Ishikawa (cell line): ENCODE measurements around the gene TUBGCP3.

Experiments
- EGR1 ChIP-seq: IDR thresholded peaks from 2 replicates; pipeline ENCODE4 v1.6.1; 2012
- RAD21 ChIP-seq: IDR thresholded peaks from 2 replicates; pipeline ENCODE4 v1.6.1; 2012; ENCODE audit warnings: low read depth
- TCF12 ChIP-seq: IDR thresholded peaks from 2 replicates; pipeline ENCODE4 v1.6.1; 2012; ENCODE audit warnings: low read depth
- TF ChIP-seq, protein P1 (sequence below): IDR thresholded peaks from 2 replicates; pipeline ENCODE4 v1.6.1; 2012
- TF ChIP-seq, protein P2 (sequence below): IDR thresholded peaks from 2 replicates; pipeline ENCODE4 v1.6.1; 2012; ENCODE audit warnings: low read depth, mild to moderate bottlenecking

DNA sequence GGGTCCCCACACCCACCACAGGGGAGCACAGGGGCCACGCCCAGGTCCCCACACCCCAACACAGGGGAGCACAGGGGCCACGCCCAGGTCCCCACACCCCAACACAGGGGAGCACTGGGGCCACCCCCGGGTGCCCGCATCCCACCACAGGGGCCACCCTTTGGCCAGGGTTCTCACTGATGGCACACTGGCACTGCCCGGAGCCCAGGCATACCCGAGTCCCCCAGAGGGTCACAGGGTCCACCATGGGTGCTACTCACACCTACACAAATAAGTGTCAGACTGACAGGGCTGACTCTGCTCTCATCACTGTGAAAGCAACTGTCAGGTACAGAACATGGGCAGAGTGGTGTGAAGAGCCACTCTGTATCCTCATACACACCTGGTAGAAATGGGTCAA lies 98.8 kb downstream of the TUBGCP3 start:
- TF ChIP-seq EGR1 (no peak), RAD21 (no peak), TCF12 (no peak)
- TF ChIP-seq, protein P1, sequence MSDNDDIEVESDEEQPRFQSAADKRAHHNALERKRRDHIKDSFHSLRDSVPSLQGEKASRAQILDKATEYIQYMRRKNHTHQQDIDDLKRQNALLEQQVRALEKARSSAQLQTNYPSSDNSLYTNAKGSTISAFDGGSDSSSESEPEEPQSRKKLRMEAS = no peak
- TF ChIP-seq, protein P2, sequence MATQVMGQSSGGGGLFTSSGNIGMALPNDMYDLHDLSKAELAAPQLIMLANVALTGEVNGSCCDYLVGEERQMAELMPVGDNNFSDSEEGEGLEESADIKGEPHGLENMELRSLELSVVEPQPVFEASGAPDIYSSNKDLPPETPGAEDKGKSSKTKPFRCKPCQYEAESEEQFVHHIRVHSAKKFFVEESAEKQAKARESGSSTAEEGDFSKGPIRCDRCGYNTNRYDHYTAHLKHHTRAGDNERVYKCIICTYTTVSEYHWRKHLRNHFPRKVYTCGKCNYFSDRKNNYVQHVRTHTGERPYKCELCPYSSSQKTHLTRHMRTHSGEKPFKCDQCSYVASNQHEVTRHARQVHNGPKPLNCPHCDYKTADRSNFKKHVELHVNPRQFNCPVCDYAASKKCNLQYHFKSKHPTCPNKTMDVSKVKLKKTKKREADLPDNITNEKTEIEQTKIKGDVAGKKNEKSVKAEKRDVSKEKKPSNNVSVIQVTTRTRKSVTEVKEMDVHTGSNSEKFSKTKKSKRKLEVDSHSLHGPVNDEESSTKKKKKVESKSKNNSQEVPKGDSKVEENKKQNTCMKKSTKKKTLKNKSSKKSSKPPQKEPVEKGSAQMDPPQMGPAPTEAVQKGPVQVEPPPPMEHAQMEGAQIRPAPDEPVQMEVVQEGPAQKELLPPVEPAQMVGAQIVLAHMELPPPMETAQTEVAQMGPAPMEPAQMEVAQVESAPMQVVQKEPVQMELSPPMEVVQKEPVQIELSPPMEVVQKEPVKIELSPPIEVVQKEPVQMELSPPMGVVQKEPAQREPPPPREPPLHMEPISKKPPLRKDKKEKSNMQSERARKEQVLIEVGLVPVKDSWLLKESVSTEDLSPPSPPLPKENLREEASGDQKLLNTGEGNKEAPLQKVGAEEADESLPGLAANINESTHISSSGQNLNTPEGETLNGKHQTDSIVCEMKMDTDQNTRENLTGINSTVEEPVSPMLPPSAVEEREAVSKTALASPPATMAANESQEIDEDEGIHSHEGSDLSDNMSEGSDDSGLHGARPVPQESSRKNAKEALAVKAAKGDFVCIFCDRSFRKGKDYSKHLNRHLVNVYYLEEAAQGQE = no peak
